Hepatocyte (in vitro differentiated cells): ENCODE measurements around the gene FRS2. TPM values are rescaled to one million over a fixed set of nuclear protein-coding genes. Genes with fewer than 3 reads are reported as not detected.

Source experiments
- DNase-seq: peaks from one replicate; pipeline ENCODE4 v3.0.0-alpha.2; 2016; ENCODE audit warnings: low spot score
- H2AFZ ChIP-seq: fragments of 200-600 bp; sonication (generic); 2 replicates; pipeline ENCODE4 v1.6.0; 2016; ENCODE audit warnings: antibody characterized with exemption, mild to moderate bottlenecking
- H3K27ac ChIP-seq: fragments of 200-600 bp; sonication (generic); 2 replicates; pipeline ENCODE4 v1.5.1; 2016; ENCODE audit warnings: mild to moderate bottlenecking
- H3K27me3 ChIP-seq: fragments of 200-600 bp; sonication (generic); 2 replicates; pipeline ENCODE4 v1.6.1; 2016
- H3K36me3 ChIP-seq: fragments of 200-600 bp; sonication (generic); replicated peaks from 2 replicates; pipeline ENCODE4 v1.5.1; 2016; ENCODE audit warnings: low read depth; ENCODE audit not compliant: insufficient read depth
- H3K4me1 ChIP-seq: fragments of 200-600 bp; sonication (generic); 2 replicates; pipeline ENCODE4 v1.5.1; 2016; ENCODE audit warnings: mild to moderate bottlenecking, moderate library complexity; ENCODE audit not compliant: insufficient read depth
- H3K4me2 ChIP-seq: fragments of 200-600 bp; sonication (generic); 2 replicates; pipeline ENCODE4 v1.6.0; 2016
- H3K4me3 ChIP-seq: fragments of 200-600 bp; sonication (generic); 2 replicates; pipeline ENCODE4 v1.5.1; 2016; ENCODE audit warnings: mild to moderate bottlenecking
- H3K79me2 ChIP-seq: fragments of 200-600 bp; sonication (generic); 2 replicates; pipeline ENCODE4 v1.6.0; 2017; ENCODE audit warnings: mild to moderate bottlenecking
- H3K9me2 ChIP-seq: fragments of 200-600 bp; sonication (generic); replicated peaks from 2 replicates; pipeline ENCODE4 v1.6.0; 2017; ENCODE audit warnings: mild to moderate bottlenecking; ENCODE audit not compliant: insufficient read depth
- H3K9me3 ChIP-seq: fragments of 200-600 bp; sonication (generic); 2 replicates; pipeline ENCODE4 v1.5.1; 2016; ENCODE audit warnings: low read depth, mild to moderate bottlenecking
- H4K20me1 ChIP-seq: fragments of 200-600 bp; sonication (generic); 2 replicates; pipeline ENCODE4 v1.6.0; 2016; ENCODE audit warnings: mild to moderate bottlenecking; ENCODE audit not compliant: insufficient read depth, poor library complexity, severe bottlenecking
- EZH2 ChIP-seq: fragments of 200-600 bp; sonication (generic); IDR thresholded peaks from 2 replicates; pipeline ENCODE4 v1.6.1; 2016; ENCODE audit warnings: antibody characterized with exemption, mild to moderate bottlenecking, borderline replicate concordance
- EZH2phosphoT487 ChIP-seq: fragments of 200-600 bp; sonication (generic); IDR thresholded peaks from one replicate; pipeline ENCODE4 v1.6.1; 2018; ENCODE audit warnings: antibody characterized with exemption, mild to moderate bottlenecking, low read depth, moderate library complexity; ENCODE audit not compliant: unreplicated experiment, severe bottlenecking
- WGBS: methylation state at CpG from one replicate; pipeline ENCODE4 v1.1.6; 2016; ENCODE audit warnings: low lambda C conversion rate; ENCODE audit errors: missing lambda C conversion rate; 5-methylcytosine and 5-hydroxymethylcytosine counted together
- polyA plus RNA-seq: library from polyadenylated mRNA; unstranded; fragments of >200 nt; fragmentation: Nextera tagmentation; extraction: Ambion mirVana; gene quantifications from 2 replicates; pipeline ENCODE4 v1.2.1, GENCODE V29; 2016
- total RNA-seq: library from RNA; depleted of rRNA; stranded (reverse); fragments of >200 nt; gene quantifications from 2 replicates; pipeline ENCODE4 v1.2.3, GENCODE V29; 2014
- TF ChIP-seq, protein P1 (sequence below): fragments of 200-600 bp; sonication (generic); IDR thresholded peaks from 2 replicates; pipeline ENCODE4 v1.5.1; 2016; ENCODE audit warnings: antibody characterized with exemption, mild to moderate bottlenecking; ENCODE audit not compliant: poor library complexity

The FRS2 gene
- total and polyA plus RNA-seq, 2 experiments from 2014 or later = 14.7 to 76.4 TPM

DNA sequence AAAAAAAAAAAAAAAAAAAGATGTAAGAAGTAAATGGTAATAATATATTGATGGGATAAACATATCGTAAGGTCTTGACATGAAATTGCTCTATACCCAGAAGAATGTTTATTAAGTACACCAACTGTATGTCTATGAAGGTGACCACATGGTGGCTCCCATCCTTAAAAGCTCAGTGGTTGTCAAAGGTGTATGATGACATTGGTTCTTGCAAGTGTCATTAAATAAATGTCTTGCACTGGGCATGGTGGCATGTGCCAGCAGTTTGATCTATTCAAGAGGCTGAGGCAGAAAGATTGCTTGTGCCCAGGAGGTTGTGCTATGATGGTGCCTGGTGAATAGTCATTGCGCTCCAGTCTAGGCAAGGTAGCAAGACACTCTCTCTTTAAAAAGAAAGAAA, 125.5 kb downstream of the FRS2 start:
- Histone ChIP-seq H3K27ac (no peak overlapping the region), H3K4me1 (no peaks in the 10 kb centered on the region), H3K79me2 (peaks cover 5% of the 10 kb centered on the region), H3K27me3 (no peaks in the 10 kb centered on the region), H3K4me3 (no peak overlapping the region), H3K9me3 (no peaks in the 10 kb centered on the region), H2AFZ (no peak overlapping the region), H3K9me2 (no peaks in the 10 kb centered on the region), H3K36me3 (peaks cover 4% of the 10 kb centered on the region), H4K20me1 (no peaks in the 10 kb centered on the region), H3K4me2 (no peak overlapping the region)
- TF ChIP-seq EZH2 = no peak
- TF ChIP-seq, protein P1, sequence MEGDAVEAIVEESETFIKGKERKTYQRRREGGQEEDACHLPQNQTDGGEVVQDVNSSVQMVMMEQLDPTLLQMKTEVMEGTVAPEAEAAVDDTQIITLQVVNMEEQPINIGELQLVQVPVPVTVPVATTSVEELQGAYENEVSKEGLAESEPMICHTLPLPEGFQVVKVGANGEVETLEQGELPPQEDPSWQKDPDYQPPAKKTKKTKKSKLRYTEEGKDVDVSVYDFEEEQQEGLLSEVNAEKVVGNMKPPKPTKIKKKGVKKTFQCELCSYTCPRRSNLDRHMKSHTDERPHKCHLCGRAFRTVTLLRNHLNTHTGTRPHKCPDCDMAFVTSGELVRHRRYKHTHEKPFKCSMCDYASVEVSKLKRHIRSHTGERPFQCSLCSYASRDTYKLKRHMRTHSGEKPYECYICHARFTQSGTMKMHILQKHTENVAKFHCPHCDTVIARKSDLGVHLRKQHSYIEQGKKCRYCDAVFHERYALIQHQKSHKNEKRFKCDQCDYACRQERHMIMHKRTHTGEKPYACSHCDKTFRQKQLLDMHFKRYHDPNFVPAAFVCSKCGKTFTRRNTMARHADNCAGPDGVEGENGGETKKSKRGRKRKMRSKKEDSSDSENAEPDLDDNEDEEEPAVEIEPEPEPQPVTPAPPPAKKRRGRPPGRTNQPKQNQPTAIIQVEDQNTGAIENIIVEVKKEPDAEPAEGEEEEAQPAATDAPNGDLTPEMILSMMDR = no peak
- TF ChIP-seq EZH2phosphoT487 = no peak
- no peak for DNase-seq
- WGBS = 98% methylated on average over 2 of the region's 2 CpGs

GRCh38 chr12:69598174-69598753, 128.1 kb downstream of the FRS2 start:
- Histone ChIP-seq H3K4me1 (no peaks in the 10 kb centered on the region), H4K20me1 (no peaks in the 10 kb centered on the region), H3K9me2 (no peaks in the 10 kb centered on the region), H3K27me3 (no peaks in the 10 kb centered on the region), H3K4me3 (no peak overlapping the region), H3K27ac (no peak overlapping the region), H3K9me3 (no peaks in the 10 kb centered on the region), H3K36me3 (peaks cover 4% of the 10 kb centered on the region), H2AFZ (no peak overlapping the region), H3K79me2 (no peaks in the 10 kb centered on the region), H3K4me2 (no peak overlapping the region)
- WGBS = 69% methylated on average over 4 of the region's 4 CpGs
- TF ChIP-seq EZH2 = no peak
- TF ChIP-seq EZH2phosphoT487 = no peak
- TF ChIP-seq, protein P1 = no peak
- no peak for DNase-seq

- H3K9me3 ChIP-seq = no peaks in the 10 kb centered on the region
- H4K20me1 ChIP-seq = no peaks in the 10 kb centered on the region
- H3K9me2 ChIP-seq = no peaks in the 10 kb centered on the region
- no peak for DNase-seq
- TF ChIP-seq EZH2phosphoT487 = no peak
- TF ChIP-seq, protein P1 = no peak
- no peak for TF ChIP-seq EZH2
- H3K27me3 ChIP-seq = no peaks in the 10 kb centered on the region
- H3K27ac ChIP-seq = no peak overlapping the region
- H2AFZ ChIP-seq = no peak overlapping the region
- H3K4me2 ChIP-seq = no peak overlapping the region
- no peaks in the 10 kb centered on the region for H3K4me1 ChIP-seq
- no peaks in the 10 kb centered on the region for H3K79me2 ChIP-seq
- no peak overlapping the region for H3K4me3 ChIP-seq
- H3K36me3 ChIP-seq = no peaks in the 10 kb centered on the region
Observed at GRCh38 chr12:69600804-69601203, 130.6 kb downstream of the FRS2 start.
